HUDEP-2 (cell line): Measurements from ENCODE around the gene AGBL4.

Experiments
- DNase-seq, 76 experiments: peaks; one replicate each; lab custom pipeline; 2025; ENCODE audit not compliant: unreplicated experiment in 76 of 76; lab: John Stamatoyannopoulos, UW

The AGBL4 gene

GRCh38 chr1:48785869-48786268 lies 1237.9 kb downstream of the AGBL4 start:
- DNase-seq, result no peak

- no peak for DNase-seq
These were observed 1239.5 kb downstream of the AGBL4 start for GRCh38 chr1:48784301-48784700.

GRCh38 chr1:48777219-48777895 lies 1246.4 kb downstream of the AGBL4 start:
- DNase-seq, result peak in 1 of 76 experiments; percentile 2

DNA sequence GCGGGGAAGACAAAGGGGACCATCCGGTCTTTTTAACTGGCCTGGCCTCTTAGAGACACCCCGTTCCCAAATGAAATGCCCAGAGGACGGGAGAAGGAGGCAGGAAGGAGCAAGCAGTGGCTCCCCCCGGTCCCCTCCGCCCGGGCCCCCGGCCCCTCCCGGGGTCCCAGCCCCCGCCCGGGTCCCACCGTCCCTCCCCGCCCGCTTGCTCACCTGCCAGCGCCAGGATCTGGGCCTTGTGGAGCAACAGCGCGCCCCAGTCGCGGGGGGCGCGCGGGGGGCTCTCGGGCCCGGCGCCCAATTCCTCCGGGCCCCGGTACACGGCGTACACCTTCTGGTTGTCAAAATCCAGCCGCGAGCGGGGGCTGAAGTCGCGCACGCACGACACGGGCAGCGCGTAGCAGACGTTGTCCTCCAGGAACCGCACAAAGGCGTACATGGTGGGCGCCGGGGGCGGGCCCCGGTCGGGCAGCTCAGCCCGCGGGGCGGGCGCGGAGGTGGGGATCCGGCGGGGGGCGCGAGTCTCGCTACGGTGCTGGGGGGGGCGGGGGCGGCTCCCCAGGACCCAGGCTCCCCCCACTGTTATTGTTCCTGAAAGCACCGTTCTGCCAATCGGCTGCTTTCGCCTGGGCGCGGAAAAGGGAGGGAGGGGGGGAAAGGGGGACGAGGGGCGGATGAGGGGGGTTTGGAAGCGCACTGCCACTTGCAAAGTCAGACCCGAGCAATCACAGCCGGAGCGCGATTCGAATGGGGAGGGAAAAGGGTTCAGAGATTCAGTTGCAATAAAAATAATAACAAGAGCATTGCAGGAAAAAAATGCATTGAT lies 1247.1 kb downstream of the AGBL4 start, which contains the start of gene BEND5:
BEND5 (minus strand) TSS at position 499 of the 826 bp plus-strand sequence; CDS start at position 439, 60 bp downstream.
- DNase-seq, result no peak

GRCh38 chr1:48775831-48776392 lies 1247.8 kb downstream of the AGBL4 start:
- DNase-seq, result no peak

GRCh38 chr1:48773133-48773532 lies 1250.6 kb downstream of the AGBL4 start:
- no peak for DNase-seq

- DNase-seq, result no peak
These were observed 1251.5 kb downstream of the AGBL4 start for GRCh38 chr1:48772211-48772610.

- no peak for DNase-seq
These were observed 1252.2 kb downstream of the AGBL4 start for GRCh38 chr1:48771561-48771960.

DNA sequence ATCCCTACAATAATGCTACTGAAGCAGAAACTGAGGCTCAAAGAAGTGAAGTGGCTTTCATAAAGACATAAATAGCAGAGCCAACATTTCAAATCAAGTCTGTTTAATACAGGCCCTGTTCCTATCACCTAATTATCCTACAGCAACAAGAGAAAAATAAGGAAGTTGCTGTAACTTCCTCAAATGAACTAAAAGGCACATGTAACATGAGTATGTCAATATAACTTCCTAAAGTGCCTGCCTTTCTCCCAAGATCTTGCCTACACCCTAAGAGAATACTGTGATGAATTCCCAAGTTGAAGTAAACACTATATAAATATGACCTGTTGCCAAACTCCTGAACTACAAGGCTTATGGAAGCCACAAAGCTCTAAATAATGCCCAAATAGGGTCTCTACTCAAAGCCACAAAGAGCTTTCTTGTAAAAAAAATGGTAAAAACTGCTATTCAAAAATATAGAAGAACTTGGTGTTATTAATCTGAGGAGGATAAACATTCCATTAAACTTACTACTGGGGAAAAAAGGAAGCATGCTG lies 1255.7 kb downstream of the AGBL4 start:
- DNase-seq, result no peak

- no peak for DNase-seq
These were observed 1258.4 kb downstream of the AGBL4 start for GRCh38 chr1:48765335-48765734.

GRCh38 chr1:48761986-48762385 lies 1261.8 kb downstream of the AGBL4 start:
- DNase-seq, result no peak

- DNase-seq, result no peak
These were observed 1262.3 kb downstream of the AGBL4 start for GRCh38 chr1:48761411-48761810.

GRCh38 chr1:48760857-48761256 lies 1262.9 kb downstream of the AGBL4 start:
- DNase-seq, result no peak

DNA sequence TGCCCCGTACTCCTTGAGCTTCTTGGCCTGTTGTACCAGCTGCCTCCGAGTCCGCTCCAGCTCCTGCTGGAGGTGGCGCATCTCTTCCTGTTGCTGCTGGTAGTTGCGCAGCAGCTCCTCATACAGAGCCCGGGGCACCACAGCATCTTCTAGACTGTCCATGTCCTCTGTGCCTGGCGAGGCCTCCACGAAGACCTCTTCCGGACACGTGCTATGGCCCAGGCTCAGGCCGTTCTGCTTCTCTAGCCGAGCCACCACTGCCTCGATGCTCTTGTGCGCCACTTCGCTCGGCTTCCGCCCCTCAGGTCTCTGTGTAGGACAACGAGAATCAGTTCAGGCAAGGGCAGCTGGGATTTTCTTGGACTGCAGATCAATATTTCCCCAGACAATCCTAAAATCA lies 1264.8 kb downstream of the AGBL4 start:
- no peak for DNase-seq

- DNase-seq, result no peak
These were observed 1266.4 kb downstream of the AGBL4 start for GRCh38 chr1:48757363-48757762.

- DNase-seq, result no peak
These were observed 1267.0 kb downstream of the AGBL4 start for GRCh38 chr1:48756683-48757316.

DNA sequence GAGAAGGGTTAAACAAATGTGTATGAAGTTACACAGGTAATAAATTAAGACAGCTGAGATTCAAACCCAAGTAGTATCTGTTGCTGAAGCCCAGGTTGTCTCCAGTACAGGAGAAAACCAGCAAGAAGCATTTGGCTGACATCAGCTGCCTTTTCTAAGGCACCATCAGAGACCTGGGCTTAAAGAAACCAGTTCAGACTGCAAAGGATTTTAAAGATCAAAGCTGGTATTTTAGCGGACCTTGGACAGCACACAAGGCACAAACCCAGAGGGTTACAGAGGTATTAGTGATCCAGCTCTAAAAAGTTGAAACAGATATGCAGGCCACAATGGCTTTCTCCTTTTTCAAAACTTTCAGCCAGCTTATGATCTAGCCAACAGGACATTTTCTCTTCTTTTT lies 1270.5 kb downstream of the AGBL4 start:
- DNase-seq, result no peak

DNA sequence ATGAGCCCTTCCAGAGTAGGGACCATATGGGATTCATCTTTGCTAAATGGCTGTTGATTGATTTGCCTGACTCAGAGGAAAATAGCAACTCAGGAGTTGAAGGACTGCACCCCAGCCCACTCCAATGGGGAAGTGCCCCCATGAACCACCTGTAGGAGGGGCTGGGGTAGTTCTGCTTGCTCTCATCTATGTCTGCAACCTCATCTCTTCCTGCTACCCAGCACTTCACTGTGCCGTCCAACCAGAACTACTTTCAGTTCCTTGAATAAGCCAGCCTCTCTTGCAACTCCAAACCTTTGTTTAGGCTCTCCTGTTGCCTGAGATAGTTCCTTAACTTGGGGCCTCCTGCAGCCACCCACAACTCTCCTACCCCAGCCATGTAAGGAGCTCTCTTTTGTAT lies 1273.6 kb downstream of the AGBL4 start:
- no peak for DNase-seq

DNA sequence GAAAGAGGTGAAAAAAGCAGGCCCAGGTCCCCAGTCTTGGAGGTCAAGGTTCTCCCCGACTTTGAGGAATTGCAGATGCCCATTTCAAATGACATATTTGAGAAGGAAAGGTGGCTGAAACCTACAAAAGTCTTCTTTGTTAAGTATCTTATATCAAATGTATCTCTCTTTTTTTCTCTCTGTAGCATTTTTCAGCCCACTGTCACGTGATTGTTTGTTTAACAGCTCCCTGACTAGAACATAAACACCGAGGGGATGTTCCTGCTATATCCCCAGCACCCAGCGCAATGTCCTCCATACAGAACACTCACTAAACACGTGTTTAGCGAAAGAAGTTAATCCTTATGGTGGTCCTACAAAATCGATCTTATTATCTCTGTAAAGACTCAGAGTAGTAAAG lies 1274.7 kb downstream of the AGBL4 start:
- DNase-seq, result no peak

DNA sequence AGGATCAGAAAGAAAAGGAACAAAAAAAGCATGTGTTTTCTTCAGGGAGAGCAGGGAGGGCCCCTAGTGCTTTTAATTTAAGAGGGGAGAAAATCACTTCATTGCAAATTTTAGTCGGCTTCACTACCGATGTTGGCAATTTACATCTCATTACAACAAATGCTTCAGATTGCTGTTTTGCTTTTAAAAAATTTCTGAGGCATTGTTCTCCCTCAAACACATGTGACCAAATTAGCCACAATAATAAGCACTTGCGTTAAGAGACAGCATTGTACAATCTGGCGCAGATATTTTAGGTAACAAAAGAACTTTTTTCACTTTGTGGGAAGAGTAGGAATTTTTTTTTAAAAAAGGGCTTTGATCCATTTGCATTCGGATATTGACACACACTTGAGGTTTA lies 1276.8 kb downstream of the AGBL4 start:
- no peak for DNase-seq

GRCh38 chr1:48744032-48744431 lies 1279.7 kb downstream of the AGBL4 start:
- DNase-seq, result no peak
